SH-SY5Y (cell line): Measurements from ENCODE around the gene VRTN.

Experiments used
- GATA2 ChIP-seq: IDR thresholded peaks from 2 replicates; pipeline ENCODE4 v1.6.1; 2011; ENCODE audit warnings: mild to moderate bottlenecking, low read depth, low read length
- GATA3 ChIP-seq: IDR thresholded peaks from 2 replicates; pipeline ENCODE4 v1.6.1; 2011; ENCODE audit warnings: low read depth, mild to moderate bottlenecking, low read length, moderate library complexity

- no peak for TF ChIP-seq GATA2
- no peak for TF ChIP-seq GATA3
These were observed 29.9 kb downstream of the VRTN start for GRCh38 chr14:74377976-74378690.
